COLO668 (cell line): Measurements from ENCODE around the gene AP5M1.
"Not testable (repeated sequence)": the region's sequence is repeated elsewhere in the genome, so short reads cannot be mapped to it uniquely, and the experiment has no call there.

ENCODE experiments used
- DNase-seq: peaks from one replicate; lab custom pipeline; 2025; ENCODE audit not compliant: unreplicated experiment; lab: John Stamatoyannopoulos, UW

The AP5M1 gene

GRCh38 chr14:57291692-57292647 lies 23.2 kb downstream of the AP5M1 start:
- DNase-seq = no peak

GRCh38 chr14:57293866-57294837 lies 25.4 kb downstream of the AP5M1 start:
- DNase-seq = no peak

GRCh38 chr14:57295239-57295638 lies 26.5 kb downstream of the AP5M1 start:
- DNase-seq = no peak

DNA sequence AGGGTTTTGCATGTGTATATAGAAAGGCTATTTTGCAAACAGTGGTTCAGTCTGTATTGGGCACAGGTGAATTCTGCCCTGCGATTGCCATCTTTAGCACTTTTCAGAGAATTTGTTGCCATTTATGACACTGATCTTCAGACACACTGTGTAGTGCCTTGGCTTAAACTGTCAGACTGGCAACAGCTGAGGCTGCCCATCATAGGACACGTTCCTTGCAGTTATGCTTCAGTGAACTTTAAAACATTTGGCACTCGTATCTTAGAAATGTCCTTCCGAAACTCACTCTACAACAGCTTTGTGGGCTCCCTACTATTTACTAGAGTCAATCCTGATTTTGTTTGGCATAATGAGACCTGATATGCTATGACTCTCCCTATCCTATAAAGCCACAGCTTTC lies 29.1 kb downstream of the AP5M1 start:
- DNase-seq = no peak

GRCh38 chr14:57299511-57299910 lies 30.7 kb downstream of the AP5M1 start:
- no peak for DNase-seq

DNA sequence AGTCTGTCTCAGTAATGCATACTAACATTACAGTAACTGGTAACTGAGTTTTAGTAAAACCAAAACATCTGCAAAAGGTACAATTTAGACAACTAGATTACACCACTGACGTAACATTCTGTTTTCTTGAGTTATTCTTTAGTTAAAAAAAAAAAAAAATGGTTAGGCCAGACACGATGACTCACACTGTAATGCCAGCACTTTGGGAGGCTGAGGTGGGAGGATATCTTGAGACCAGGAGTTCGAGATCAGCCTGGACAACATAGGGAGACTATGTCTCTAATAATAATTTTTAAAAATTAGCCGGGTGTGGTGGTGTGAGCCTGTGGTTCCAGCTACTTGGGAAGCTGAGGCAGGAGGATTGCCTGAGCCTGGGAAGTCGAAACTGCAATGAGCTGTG lies 34.1 kb downstream of the AP5M1 start:
- DNase-seq = no peak

DNA sequence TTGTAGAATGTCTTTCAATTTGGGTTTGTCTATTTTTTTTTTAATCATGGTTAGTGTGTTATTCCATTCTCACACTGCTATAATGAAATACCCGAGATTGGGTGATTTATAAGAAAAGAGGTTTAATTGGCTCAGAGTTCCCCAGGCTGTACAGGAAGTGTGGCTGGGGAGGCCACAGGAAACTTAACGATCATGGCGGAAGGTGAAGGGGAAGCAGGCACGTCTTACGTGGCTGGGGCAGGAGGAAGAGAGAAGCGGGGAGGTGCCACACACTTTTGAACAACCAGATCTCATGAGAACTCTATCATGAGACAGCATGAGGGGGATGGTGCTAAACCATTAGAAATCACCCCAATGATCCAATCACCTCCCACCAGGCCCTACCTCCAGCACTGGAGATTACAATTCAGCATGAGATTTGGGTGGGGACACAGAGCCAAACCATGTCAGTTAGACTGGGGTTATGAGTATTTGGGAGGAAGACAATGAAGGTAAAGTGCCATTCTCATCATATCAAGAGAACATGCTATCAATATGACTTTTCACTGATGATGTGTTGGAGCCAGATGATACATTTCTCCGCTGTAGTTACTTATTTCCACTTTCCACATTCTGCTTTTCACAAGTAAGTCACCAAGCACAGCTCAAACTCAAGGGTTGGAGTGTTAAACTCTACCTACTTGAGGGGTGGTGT lies 45.8 kb downstream of the AP5M1 start:
- DNase-seq = no peak

GRCh38 chr14:57317248-57317833 lies 48.6 kb downstream of the AP5M1 start:
- peak; percentile 83 for DNase-seq

- DNase-seq = no peak
Measured at GRCh38 chr14:57319636-57320192, 50.9 kb downstream of the AP5M1 start.

DNA sequence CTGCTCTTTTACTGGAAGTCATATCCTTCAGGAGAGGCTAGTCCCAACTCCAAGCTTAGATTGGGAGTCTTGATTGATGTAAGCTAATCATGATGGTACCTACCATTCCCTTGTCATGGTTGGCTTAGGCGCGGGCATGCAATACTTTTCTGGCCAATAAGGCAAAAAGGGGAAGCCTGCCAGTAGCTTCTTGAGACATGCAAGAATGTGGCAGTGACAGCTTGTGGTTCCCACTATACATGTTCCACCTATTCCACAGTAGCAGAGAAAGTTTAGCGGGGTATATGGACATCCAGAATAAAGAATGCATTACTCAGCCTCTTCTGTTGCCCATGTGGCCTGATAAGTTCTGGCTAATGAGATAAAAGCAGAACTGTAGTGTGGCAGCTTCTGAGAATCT lies 55.0 kb downstream of the AP5M1 start:
- no peak for DNase-seq

GRCh38 chr14:57326253-57326652 lies 57.5 kb downstream of the AP5M1 start:
- DNase-seq = no peak

DNA sequence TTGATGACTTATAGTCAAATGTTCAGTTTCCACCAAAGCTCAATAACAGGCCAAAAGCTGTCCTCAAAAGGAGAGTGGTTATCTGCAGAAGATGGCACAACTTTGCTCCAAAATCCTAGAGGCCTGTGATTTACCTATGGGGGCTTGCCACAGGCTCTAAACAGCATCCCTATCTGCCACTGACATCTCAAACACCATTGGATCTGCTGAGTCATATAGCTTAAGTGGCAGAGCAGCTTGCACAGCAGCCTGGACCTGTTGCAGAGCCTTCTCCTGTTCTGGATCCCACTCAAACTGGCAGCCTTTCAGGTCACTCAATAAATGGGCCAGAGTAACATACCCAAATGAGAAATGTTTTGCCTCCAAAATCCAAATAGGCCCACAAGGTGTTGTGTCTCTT lies 61.1 kb downstream of the AP5M1 start:
- DNase-seq = no peak

DNA sequence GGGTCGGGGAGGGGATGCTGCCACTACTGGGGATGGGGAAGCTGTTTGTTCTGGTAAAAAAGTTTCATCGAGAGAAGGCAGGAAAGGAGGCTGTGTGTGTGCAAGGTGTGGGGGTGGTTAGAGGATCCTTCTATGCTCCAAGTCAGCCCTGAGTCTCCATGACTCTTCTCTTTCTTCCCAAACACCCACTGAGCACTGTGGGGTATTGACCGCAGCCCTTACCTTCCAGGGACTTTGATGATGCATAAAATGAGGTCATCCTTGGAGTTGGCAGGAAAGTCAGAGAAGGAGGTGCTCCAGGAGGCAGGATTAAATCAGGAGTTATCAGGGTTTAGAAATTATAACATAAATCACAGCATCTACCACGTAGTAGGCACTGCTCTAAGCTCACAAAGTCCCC lies 63.7 kb downstream of the AP5M1 start:
- not testable (repeated sequence) for DNase-seq

DNA sequence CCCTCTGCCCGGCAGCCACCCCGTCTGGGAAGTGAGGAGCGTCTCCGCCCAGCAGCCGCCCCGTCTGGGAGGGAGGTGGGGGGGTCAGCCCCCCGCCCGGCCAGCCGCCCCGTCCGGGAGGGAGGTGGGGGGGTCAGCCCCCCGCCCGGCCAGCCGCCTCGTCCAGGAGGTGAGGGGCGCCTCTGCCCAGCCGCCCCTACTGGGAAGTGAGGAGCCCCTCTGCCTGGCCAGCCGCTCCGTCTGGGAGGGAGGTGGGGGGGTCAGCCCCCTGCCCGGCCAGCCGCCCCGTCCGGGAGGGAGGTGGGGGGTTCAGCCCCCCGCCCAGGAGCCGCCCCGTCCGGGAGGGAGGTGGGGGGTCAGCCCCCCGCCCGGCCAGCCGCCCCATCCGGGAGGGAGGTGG lies 65.0 kb downstream of the AP5M1 start:
- not testable (repeated sequence) for DNase-seq

DNA sequence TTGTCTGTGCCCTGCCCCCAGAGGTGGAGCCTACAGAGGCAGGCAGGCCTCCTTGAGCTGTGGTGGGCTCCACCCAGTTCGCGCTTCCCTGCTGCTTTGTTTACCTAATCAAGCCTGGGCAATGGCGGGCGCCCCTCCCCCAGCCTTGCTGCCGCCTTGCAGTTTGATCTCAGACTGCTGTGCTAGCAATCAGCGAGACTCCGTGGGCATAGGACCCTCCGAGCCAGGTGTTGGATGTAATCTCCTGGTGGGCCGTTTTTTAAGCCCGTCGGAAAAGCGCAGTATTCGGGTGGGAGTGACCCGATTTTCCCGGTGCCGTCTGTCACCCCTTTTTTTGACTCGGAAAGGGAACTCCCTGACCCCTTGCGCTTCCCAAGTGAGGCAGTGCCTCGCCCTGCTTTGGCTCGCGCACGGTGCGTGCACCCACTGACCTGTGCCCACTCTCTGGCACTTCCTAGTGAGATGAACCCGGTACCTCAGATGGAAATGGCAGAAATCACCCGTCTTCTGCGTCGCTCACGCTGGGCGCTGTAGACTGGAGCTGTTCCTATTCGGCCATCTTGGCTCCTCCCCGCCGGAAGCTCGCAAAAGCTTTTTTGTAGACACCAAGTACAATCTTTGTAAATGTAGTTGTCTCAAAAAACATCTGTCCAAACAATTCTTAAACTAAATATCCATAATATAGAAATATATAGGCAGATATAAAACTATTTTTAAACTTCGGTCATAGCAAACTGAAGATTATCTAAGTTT lies 75.0 kb downstream of the AP5M1 start:
- DNase-seq = not testable (repeated sequence)

DNA sequence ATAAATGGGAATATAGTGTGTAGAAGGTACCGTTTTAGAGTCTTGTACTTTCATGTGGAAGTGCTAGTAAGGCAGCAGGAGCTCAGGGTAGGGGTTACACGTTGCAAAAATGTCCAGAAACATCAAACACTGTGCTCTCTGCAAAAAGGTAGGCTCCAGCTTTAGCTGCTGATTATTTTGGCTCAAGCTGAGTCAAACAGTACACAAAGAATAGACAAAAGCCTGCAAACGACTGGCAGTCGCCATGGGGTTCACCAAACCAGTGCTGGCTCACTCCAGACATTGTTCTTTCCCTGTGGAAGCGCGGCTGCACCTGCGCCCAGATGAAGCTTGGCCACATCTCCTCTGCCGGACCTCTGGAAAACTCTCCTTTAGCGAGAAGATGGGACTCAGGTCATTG lies 76.3 kb downstream of the AP5M1 start:
- DNase-seq = peak; percentile 58

- DNase-seq = peak; percentile 40
Measured at GRCh38 chr14:57346741-57347140, 78.0 kb downstream of the AP5M1 start.
